IMR-90 (cell line): Measurements from ENCODE around the gene GAS6. TPM values are rescaled to one million over a fixed set of nuclear protein-coding genes. Genes with fewer than 3 reads are reported as not detected.

Source experiments
- ATAC-seq: fragments of 200-7000 bp; cut with Tn5 transposase; 2 replicates; pipeline ENCODE4 v1.9.1; 2020; ENCODE audit warnings: low read depth, mild to moderate bottlenecking, moderate library complexity
- BruUV-seq: library from RNA; stranded (reverse); fragments of 400-500 nt; replicated peaks from 2 replicates; lab custom pipeline; 2021; lab: Mats Ljungman, UMichigan
- CTCF ChIA-PET: fragments of 300-600 bp; formaldehyde crosslinking; extraction: SDS; loops from one replicate; lab custom pipeline; 2021; ENCODE audit warnings: antibody characterized with exemption; lab: Yijun Ruan, JAX
- POLR2A ChIA-PET: fragments of 300-600 bp; sonication (Branson Sonifier 250); formaldehyde crosslinking; loops from one replicate; lab custom pipeline; 2022; ENCODE audit warnings: antibody characterized with exemption; ENCODE audit not compliant: unreplicated experiment; lab: Charles Lee
- DNase-seq: peaks from one replicate; pipeline ENCODE4 v3.0.0; 2013
- H2AFZ ChIP-seq: replicated peaks from 2 replicates; pipeline ENCODE3; 2013; ENCODE audit warnings: low read length, mild to moderate bottlenecking; ENCODE audit not compliant: poor library complexity
- H2AK5ac ChIP-seq: 2 replicates; pipeline ENCODE4 v1.6.1; 2013; ENCODE audit warnings: low read depth, low read length, inconsistent platforms
- H2AK9ac ChIP-seq: replicated peaks from 2 replicates; pipeline ENCODE3; 2013; ENCODE audit warnings: mild to moderate bottlenecking, low read depth, low read length, moderate library complexity; ENCODE audit not compliant: poor library complexity
- H2BK120ac ChIP-seq: 2 replicates; pipeline ENCODE4 v1.6.1; 2013; ENCODE audit warnings: low read depth, low read length, inconsistent platforms
- H2BK15ac ChIP-seq: 3 replicates; pipeline ENCODE4 v1.6.1; 2013; ENCODE audit warnings: low read depth, low read length, inconsistent platforms
- H2BK20ac ChIP-seq: 2 replicates; pipeline ENCODE4 v1.6.1; 2013; ENCODE audit warnings: low read depth, mild to moderate bottlenecking, inconsistent platforms, low read length, moderate library complexity
- H2BK5ac ChIP-seq: 2 replicates; pipeline ENCODE4 v1.6.1; 2013; ENCODE audit warnings: mild to moderate bottlenecking, low read depth, low read length, inconsistent platforms; ENCODE audit not compliant: poor library complexity, severe bottlenecking
- H3K14ac ChIP-seq: replicated peaks from 2 replicates; pipeline ENCODE4 v1.6.1; 2013; ENCODE audit warnings: low read depth, low read length, inconsistent platforms
- H3K18ac ChIP-seq: 2 replicates; pipeline ENCODE4 v1.6.1; 2013; ENCODE audit warnings: low read depth, low read length, control low read depth
- H3K23ac ChIP-seq: 2 replicates; pipeline ENCODE4 v1.6.1; 2013; ENCODE audit warnings: low read depth, low read length, inconsistent platforms
- H3K27ac ChIP-seq: 2 replicates; pipeline ENCODE4 v1.5.1; 2013; ENCODE audit warnings: mild to moderate bottlenecking, control low read depth, low read length; ENCODE audit not compliant: insufficient read depth
- H3K27me3 ChIP-seq: 2 replicates; pipeline ENCODE4 v1.6.1; 2013; ENCODE audit warnings: low read length; ENCODE audit not compliant: control insufficient read depth, insufficient read depth
- H3K36me3 ChIP-seq: 2 replicates; pipeline ENCODE4 v1.6.1; 2013; ENCODE audit warnings: low read length, mixed read lengths; ENCODE audit not compliant: control insufficient read depth, insufficient read depth
- H3K4ac ChIP-seq: 2 replicates; pipeline ENCODE4 v1.6.1; 2013; ENCODE audit warnings: low read depth, low read length, inconsistent platforms
- H3K4me1 ChIP-seq: 2 replicates; pipeline ENCODE4 v1.6.1; 2013; ENCODE audit warnings: low read length, mixed read lengths; ENCODE audit not compliant: control insufficient read depth, insufficient read depth
- H3K4me2 ChIP-seq: 2 replicates; pipeline ENCODE4 v1.6.1; 2013; ENCODE audit warnings: low read depth, mild to moderate bottlenecking, control low read depth, low read length, moderate library complexity
- H3K4me3 ChIP-seq: 2 replicates; pipeline ENCODE4 v1.5.1; 2013; ENCODE audit warnings: low read depth, mild to moderate bottlenecking, control low read depth, low read length, moderate library complexity; ENCODE audit not compliant: insufficient read depth
- H3K56ac ChIP-seq: 2 replicates; pipeline ENCODE4 v1.6.1; 2013; ENCODE audit warnings: low read length, inconsistent platforms; ENCODE audit not compliant: insufficient read depth; ENCODE audit errors: extremely low read depth
- H3K79me1 ChIP-seq, 2 experiments: 2 replicates each; pipeline ENCODE4 v1.6.1; 2013; ENCODE audit warnings: low read length in 2 of 2, inconsistent platforms in 1 of 2, low read depth in 1 of 2
- H3K9ac ChIP-seq: 2 replicates; pipeline ENCODE4 v1.6.1; 2013; ENCODE audit warnings: low read depth, low read length, control low read depth
- H3K9me1 ChIP-seq: 2 replicates; pipeline ENCODE4 v1.6.1; 2013; ENCODE audit warnings: low read length, inconsistent platforms; ENCODE audit not compliant: insufficient read depth
- H3K9me3 ChIP-seq: 2 replicates; pipeline ENCODE4 v1.6.1; 2013; ENCODE audit warnings: low read length; ENCODE audit not compliant: control insufficient read depth, insufficient read depth
- H4K20me1 ChIP-seq: 2 replicates; pipeline ENCODE4 v1.6.1; 2013; ENCODE audit warnings: low read length, inconsistent platforms; ENCODE audit not compliant: insufficient read depth
- H4K5ac ChIP-seq: 2 replicates; pipeline ENCODE4 v1.6.1; 2013; ENCODE audit warnings: mild to moderate bottlenecking, low read depth, low read length, control low read depth
- H4K8ac ChIP-seq, 2 experiments: 2 replicates each; pipeline ENCODE4 v1.6.1; 2013; ENCODE audit warnings: low read depth in 2 of 2, low read length in 2 of 2, control low read depth in 1 of 2, inconsistent platforms in 1 of 2
- H4K91ac ChIP-seq: 2 replicates; pipeline ENCODE4 v1.6.1; 2013; ENCODE audit warnings: low read depth, low read length, inconsistent platforms; ENCODE audit not compliant: insufficient read depth
- MAFK ChIP-seq: IDR thresholded peaks from 2 replicates; pipeline ENCODE4 v1.6.1; 2012; ENCODE audit warnings: low read depth, low read length, improper control_type of control experiment
- MAZ ChIP-seq: IDR thresholded peaks from 2 replicates; pipeline ENCODE4 v1.6.1; 2012; ENCODE audit warnings: low read depth, mild to moderate bottlenecking, low read length, improper control_type of control experiment, moderate library complexity, borderline replicate concordance
- POLR2A ChIP-seq: IDR thresholded peaks from 2 replicates; pipeline ENCODE4 v1.6.1; 2012; ENCODE audit warnings: mild to moderate bottlenecking, low read depth, low read length
- RCOR1 ChIP-seq: IDR thresholded peaks from 2 replicates; pipeline ENCODE4 v1.6.1; 2012; ENCODE audit warnings: mild to moderate bottlenecking, low read length, improper control_type of control experiment; ENCODE audit not compliant: insufficient replicate concordance
- WGBS, 2 experiments: methylation state at CpG; one replicate each; pipeline versions ENCODE4 v1.1.5 to v1.1.7; 2013; ENCODE audit warnings: missing lambda C conversion rate in 2 of 2; ENCODE audit not compliant: insufficient read length in 1 of 2; ENCODE audit errors: extremely low coverage in 2 of 2; 5-methylcytosine and 5-hydroxymethylcytosine counted together
- dilution Hi-C: fragments of 300-500 bp; cut with HindIII; formaldehyde crosslinking; loops from one replicate; pipeline ENCODE4 v1.14.3; 2018; ENCODE audit warnings: low sequenced_read_pairs; ENCODE audit not compliant: unreplicated experiment
- in situ Hi-C: fragments of 300-500 bp; cut with MboI; formaldehyde crosslinking; loops from 3 replicates; pipeline ENCODE4 v1.14.3; 2019; ENCODE audit warnings: low sequenced_read_pairs, inconsistent platforms, mixed read lengths
- intact Hi-C: fragments of 100-400 bp; cut with micrococcal nuclease; formaldehyde crosslinking; loops from 2 replicates; pipeline ENCODE4 v1.10.0; 2022
- polyA plus RNA-seq, 3 experiments: library from polyadenylated mRNA; depleted of rRNA; stranded (reverse); fragments of >200 nt; gene quantifications; 2 replicates each; pipeline ENCODE4 v1.2.3, GENCODE V29; 2012; ENCODE audit warnings: low replicate concordance in 1 of 3
- total RNA-seq: library from RNA; depleted of rRNA; stranded (reverse); fragments of >200 nt; gene quantifications from 2 replicates; pipeline ENCODE4 v1.2.3, GENCODE V29; 2012
- TF ChIP-seq, protein P1 (sequence below): conservative IDR thresholded peaks from 2 replicates; pipeline ENCODE4 v1.5.1; 2012; ENCODE audit warnings: mild to moderate bottlenecking, low read depth, low read length, improper control_type of control experiment

The GAS6 gene
- total and polyA plus RNA-seq, 2 of the 4 experiments (the other 2 are of a cell fraction) = 220 to 823 TPM

GRCh38 chr13:113836768-113837559 is 26.9 kb downstream of the GAS6 start:
- Histone ChIP-seq H2BK15ac (peak overlapping the region; percentile 85; the same call in 2 of the 3 replicates), H3K9me3 (no peaks in the 10 kb centered on the region), H3K79me1 (peaks cover 18 to 81% of the 10 kb centered on the region in 2 experiments), H3K18ac (peak overlapping the region; percentile 99), H4K91ac (peak overlapping the region; percentile 98), H3K4me2 (peak overlapping the region; percentile 10; the same call in 1 of the 2 replicates), H3K23ac (peak overlapping the region; percentile 100), H2AK9ac (peak overlapping the region; percentile 98), H3K4me3 (no peak overlapping the region), H4K20me1 (peaks cover 30% of the 10 kb centered on the region), H2BK20ac (peak overlapping the region; percentile 98), H4K5ac (peak overlapping the region; percentile 87), H2BK120ac (peak overlapping the region; percentile 99), H3K27me3 (no peaks in the 10 kb centered on the region), H3K14ac (peak overlapping the region; percentile 99), H2AK5ac (peak overlapping the region; percentile 93), H3K4ac (peak overlapping the region; percentile 99), H3K36me3 (peaks cover 55% of the 10 kb centered on the region), H4K8ac (peak overlapping the region; percentile 93 to 99), H3K9me1 (peaks cover 5% of the 10 kb centered on the region; the same call in 1 of the 2 replicates), H3K27ac (peak overlapping the region; percentile 98), H3K9ac (peak overlapping the region; percentile 81), H2AFZ (peak overlapping the region; percentile 80), H2BK5ac (peak overlapping the region; percentile 99), H3K4me1 (peaks cover 42% of the 10 kb centered on the region), H3K56ac (peak overlapping the region; percentile 99)
- POLR2A ChIA-PET = interaction anchor here (0.5 to 1.0 kb wide), 2 partner anchors 28 to 188 kb away, joined by 3 to 5 read pairs; no protein-coding TSS in a partner anchor
- 11% methylated on average over 5 of the region's 19 CpGs; no CpG with 5 or more reads in 1 of the 2 experiments for WGBS, 2 experiments
- in situ Hi-C loops = no loop called here
- no peak for TF ChIP-seq MAFK
- no peak for TF ChIP-seq RCOR1
- TF ChIP-seq, protein P1, sequence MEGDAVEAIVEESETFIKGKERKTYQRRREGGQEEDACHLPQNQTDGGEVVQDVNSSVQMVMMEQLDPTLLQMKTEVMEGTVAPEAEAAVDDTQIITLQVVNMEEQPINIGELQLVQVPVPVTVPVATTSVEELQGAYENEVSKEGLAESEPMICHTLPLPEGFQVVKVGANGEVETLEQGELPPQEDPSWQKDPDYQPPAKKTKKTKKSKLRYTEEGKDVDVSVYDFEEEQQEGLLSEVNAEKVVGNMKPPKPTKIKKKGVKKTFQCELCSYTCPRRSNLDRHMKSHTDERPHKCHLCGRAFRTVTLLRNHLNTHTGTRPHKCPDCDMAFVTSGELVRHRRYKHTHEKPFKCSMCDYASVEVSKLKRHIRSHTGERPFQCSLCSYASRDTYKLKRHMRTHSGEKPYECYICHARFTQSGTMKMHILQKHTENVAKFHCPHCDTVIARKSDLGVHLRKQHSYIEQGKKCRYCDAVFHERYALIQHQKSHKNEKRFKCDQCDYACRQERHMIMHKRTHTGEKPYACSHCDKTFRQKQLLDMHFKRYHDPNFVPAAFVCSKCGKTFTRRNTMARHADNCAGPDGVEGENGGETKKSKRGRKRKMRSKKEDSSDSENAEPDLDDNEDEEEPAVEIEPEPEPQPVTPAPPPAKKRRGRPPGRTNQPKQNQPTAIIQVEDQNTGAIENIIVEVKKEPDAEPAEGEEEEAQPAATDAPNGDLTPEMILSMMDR = no peak
- TF ChIP-seq POLR2A = 0 out of 2 replicates have a peak, but pooled peaks have one; percentile 7
- TF ChIP-seq MAZ = 0 out of 2 replicates have a peak, but pooled peaks have one; percentile 9
- ATAC-seq (peak; percentile 47), DNase-seq (peak; percentile 85)
- intact Hi-C loops = no loop called here
- CTCF ChIA-PET = no interaction called here
- TSS peak; percentile 60 for BruUV-seq
- dilution Hi-C loops = no loop called here
